GM10266 (cell line): ENCODE results near the gene ABCA13.

ENCODE experiments used
- DNase-seq: peaks from one replicate; pipeline ENCODE4 v3.0.0; 2012; ENCODE audit errors: extremely low spot score
- CTCF ChIP-seq: IDR thresholded peaks from 2 replicates; pipeline ENCODE4 v1.5.1; 2012; ENCODE audit warnings: mild to moderate bottlenecking, low read depth; ENCODE audit not compliant: control insufficient read depth, insufficient read depth; ENCODE audit errors: missing control alignments

The ABCA13 gene

GRCh38 chr7:48365010-48365409 lies 193.8 kb downstream of the ABCA13 start:
- no peak for TF ChIP-seq CTCF
- DNase-seq, result no peak

DNA sequence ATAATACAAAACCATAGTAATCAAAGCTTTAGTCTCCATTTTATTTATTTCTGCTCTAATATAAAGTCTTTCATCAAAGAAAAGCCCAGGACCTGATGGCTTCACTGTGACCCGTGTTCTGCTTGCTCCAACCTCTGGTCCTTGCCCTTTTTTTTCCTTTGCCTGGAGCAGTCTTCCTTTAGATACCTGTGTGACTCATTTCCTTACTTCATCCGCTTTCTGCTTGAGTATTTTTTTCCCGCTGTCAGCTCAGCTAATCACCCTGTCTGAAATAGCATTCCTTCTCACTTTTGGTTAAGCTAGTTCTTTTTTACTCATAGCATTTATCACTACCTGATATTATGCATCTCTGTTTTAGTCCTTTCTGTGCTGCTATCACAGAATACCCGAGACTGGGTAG lies 194.8 kb downstream of the ABCA13 start:
- TF ChIP-seq CTCF, result no peak
- no peak for DNase-seq

GRCh38 chr7:48376263-48376662 lies 205.0 kb downstream of the ABCA13 start:
- DNase-seq, result no peak
- TF ChIP-seq CTCF, result no peak

GRCh38 chr7:48380921-48381320 lies 209.7 kb downstream of the ABCA13 start:
- TF ChIP-seq CTCF, result no peak
- no peak for DNase-seq

GRCh38 chr7:48381571-48381970 lies 210.3 kb downstream of the ABCA13 start:
- TF ChIP-seq CTCF, result no peak

DNA sequence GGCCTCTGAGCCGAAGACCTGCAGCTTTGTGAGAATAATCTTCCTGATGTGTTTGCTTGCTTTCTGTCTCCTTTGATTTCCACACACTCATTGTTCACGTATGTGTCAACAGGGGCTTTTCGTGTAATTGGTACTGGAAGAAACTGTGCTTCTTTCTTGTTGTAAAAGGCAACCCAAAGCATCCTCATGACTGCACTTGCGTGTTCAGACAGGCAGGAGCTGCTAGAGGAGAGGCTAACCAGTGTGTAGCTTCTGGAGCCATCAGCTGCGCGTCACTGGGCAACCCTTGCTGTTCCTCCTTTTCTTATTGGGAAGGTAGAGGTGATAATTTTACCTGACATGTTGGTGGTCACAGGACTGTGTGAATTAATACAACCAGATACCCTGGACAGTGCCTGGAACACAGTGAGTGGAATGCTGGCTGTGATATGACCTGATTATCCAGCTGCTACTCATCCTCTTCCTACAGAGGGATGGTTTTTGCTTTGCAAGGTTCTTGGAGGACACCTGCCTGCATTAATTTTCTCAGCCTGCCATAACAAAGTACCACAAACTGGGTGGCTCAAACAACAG lies 213.0 kb downstream of the ABCA13 start:
- no peak for TF ChIP-seq CTCF
- no peak for DNase-seq

More at GRCh38 chr7:48381571-48381970, 210.3 kb downstream of the ABCA13 start:
- DNase-seq, result no peak

DNA sequence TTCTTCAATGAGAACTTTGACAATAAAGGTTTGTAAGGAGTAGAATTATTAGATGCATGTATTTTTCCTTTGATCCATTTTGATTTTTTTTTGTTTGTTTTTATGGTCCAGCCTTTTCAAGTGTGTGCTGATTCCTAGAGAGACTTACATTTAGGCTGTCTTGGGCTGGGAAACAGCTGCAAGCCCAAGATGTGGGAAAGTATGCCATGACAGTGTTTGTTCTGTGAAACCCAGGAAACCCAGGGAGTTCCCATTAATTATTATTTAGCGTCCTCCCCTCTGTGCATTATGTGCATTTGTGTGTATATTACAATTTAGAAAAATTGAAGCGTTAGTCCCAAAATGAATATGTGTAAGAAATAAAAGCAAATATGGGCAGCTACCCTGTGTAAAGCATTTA lies 216.7 kb downstream of the ABCA13 start:
- no peak for TF ChIP-seq CTCF

More for the DNA sequence above, 216.7 kb downstream of the ABCA13 start:
- no peak for DNase-seq
